GM11168 (cell line): Measurements from ENCODE around the gene SLC10A3.

ENCODE experiments used
- in situ Hi-C: fragments of 300-500 bp; cut with MboI; formaldehyde crosslinking; loops from one replicate; pipeline ENCODE4 v1.12.0; 2022; ENCODE audit warnings: low sequenced_read_pairs; ENCODE audit not compliant: unreplicated experiment

SLC10A3 gene

DNA sequence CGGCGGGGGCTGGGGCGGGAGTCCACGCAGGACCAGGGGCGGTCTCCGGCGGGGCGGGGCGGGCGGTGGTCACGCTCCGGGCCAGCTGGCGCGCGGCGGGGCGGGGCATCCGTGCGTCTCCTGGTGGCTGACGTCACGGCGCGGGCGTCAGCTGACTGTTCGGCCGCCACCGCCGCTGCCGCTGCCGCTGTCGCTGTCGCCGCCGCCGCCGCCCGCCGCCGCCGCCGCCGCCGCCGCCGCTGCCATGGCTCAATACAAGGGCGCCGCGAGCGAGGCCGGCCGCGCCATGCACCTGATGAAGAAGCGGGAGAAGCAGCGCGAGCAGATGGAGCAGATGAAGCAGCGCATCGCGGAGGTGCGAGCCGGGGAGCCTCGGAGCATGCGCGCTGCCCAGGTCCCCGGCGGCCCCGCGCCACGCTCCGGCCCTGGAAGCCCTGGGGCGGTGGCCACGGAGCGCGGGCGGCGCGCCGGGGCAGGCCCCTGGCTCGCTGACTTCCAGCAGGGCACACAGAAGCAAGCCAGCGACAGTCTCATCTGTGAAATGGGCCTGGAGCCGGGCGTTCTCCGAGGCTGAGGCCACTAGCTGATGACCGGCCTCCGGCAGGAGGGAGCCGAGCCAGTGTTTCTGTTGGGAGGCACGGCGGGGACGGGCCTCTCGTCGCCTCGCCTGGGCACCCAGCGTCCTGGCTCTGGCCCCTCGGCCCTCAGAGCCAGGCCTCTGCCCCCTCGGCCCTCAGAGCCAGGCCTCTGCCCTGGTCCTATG is 46.3 kb downstream of the SLC10A3 start, which contains the start of gene FAM50A:
FAM50A (plus strand) TSS at position 150 of the 763 bp plus-strand sequence; CDS start at position 245, 95 bp downstream.
- in situ Hi-C loops = loop anchor here (25.0 kb wide), 1 partner anchor 93 kb away; the partner anchor contains the start of genes G6PD and IKBKG

GRCh38 chrX:154443479-154443910 is 46.9 kb downstream of the SLC10A3 start:
- in situ Hi-C loops = loop anchor here (25.0 kb wide), 1 partner anchor 94 kb away; the partner anchor contains the start of genes G6PD and IKBKG

- in situ Hi-C loops = loop anchor here (25.0 kb wide), 1 partner anchor 95 kb away; the partner anchor contains the start of genes G6PD and IKBKG
Observed at GRCh38 chrX:154441984-154442707, 48.3 kb downstream of the SLC10A3 start.

GRCh38 chrX:154441564-154441963 is 48.9 kb downstream of the SLC10A3 start:
- in situ Hi-C loops = loop anchor here (25.0 kb wide), 1 partner anchor 96 kb away; the partner anchor contains the start of genes G6PD and IKBKG

- in situ Hi-C loops = loop anchor here (25.0 kb wide), 1 partner anchor 97 kb away; the partner anchor contains the start of genes G6PD and IKBKG
Observed at GRCh38 chrX:154440623-154441357, 49.6 kb downstream of the SLC10A3 start.

- in situ Hi-C loops = loop anchor here (25.0 kb wide), 1 partner anchor 97 kb away; the partner anchor contains the start of genes G6PD and IKBKG
Observed at GRCh38 chrX:154439841-154440240, 50.6 kb downstream of the SLC10A3 start.

DNA sequence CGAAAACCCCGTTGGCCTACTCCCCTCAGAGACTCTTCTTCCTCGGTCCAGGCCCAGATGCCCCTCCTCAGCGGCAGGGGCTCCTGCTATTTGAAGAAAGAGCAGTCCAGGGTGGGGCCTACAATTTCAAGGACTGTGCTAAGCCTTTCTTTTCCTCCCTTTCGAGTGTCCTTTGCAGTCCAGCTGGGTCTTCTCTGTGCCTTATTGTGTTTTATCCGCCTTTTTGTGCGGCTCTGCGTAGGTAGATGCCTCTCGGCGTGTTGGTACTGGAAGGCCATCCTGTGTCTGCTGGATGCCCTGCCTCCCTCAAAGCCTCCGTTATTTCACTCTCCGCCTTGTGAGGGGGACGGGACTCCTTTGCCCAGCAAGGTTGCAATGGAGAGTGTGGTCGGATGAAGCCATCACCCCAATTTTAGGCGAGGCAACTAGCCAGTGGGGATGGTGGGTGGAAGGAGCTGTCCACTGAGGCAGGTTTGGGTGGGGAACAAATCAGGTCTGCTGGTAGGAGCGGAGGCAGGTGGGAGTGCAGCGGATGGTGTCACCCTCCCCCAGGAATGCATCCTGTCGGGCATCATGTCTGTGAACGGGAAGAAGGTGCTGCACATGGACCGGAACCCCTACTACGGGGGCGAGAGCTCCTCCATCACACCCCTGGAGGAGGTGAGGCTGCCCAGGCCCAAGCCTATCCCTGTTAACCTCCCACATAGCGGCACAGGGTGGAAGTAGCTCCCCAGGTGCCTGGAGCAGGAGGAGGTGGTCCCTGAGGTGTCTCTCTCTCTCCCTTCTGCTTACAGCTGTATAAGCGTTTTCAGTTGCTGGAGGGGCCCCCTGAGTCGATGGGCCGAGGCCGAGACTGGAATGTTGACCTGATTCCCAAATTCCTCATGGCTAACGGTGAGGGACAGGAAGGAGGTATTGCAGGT is 52.2 kb downstream of the SLC10A3 start:
- in situ Hi-C loops = loop anchor here (25.0 kb wide), 1 partner anchor 99 kb away; the partner anchor contains the start of genes G6PD and IKBKG
